MV-4-11 (cell line): Measurements from ENCODE around the gene BAIAP2L2.
A peak's percentile ranks its signal among the peaks of the same experiment; 100 is the strongest.
"Not testable (repeated sequence)": the region's sequence is repeated elsewhere in the genome, so short reads cannot be mapped to it uniquely, and the experiment has no call there.

Experiments used
- DNase-seq: peaks from one replicate; lab custom pipeline; 2025; lab: John Stamatoyannopoulos, UW

BAIAP2L2 gene

GRCh38 chr22:38127869-38128268 lies 17.4 kb upstream of the BAIAP2L2 start:
- DNase-seq = no peak

- DNase-seq = no peak
Observed at GRCh38 chr22:38126928-38127668, 16.6 kb upstream of the BAIAP2L2 start.

DNA sequence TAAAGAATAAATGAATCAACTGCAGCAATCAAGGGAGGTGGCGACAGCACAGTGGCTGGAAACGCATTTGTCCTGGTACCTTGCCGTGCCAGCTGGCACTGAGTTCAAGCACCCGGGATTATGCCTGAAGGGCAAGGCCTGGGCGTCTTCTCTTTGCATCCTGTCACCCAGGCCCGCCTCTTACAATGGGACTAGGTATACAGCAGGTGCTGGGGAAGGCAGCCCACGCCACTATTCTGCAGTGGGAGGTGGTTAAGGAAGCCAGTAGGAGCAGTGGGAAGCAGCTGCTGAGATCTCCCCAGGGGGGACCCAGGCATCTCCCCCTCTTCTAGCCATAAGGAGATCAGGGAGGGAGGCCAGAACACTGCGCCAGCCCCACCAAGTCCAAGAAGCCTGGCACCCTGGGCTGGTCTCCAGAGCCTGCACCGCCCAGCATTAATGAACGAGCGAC lies 15.3 kb upstream of the BAIAP2L2 start:
- no peak for DNase-seq

GRCh38 chr22:38125038-38125610 lies 14.6 kb upstream of the BAIAP2L2 start:
- DNase-seq = no peak

DNA sequence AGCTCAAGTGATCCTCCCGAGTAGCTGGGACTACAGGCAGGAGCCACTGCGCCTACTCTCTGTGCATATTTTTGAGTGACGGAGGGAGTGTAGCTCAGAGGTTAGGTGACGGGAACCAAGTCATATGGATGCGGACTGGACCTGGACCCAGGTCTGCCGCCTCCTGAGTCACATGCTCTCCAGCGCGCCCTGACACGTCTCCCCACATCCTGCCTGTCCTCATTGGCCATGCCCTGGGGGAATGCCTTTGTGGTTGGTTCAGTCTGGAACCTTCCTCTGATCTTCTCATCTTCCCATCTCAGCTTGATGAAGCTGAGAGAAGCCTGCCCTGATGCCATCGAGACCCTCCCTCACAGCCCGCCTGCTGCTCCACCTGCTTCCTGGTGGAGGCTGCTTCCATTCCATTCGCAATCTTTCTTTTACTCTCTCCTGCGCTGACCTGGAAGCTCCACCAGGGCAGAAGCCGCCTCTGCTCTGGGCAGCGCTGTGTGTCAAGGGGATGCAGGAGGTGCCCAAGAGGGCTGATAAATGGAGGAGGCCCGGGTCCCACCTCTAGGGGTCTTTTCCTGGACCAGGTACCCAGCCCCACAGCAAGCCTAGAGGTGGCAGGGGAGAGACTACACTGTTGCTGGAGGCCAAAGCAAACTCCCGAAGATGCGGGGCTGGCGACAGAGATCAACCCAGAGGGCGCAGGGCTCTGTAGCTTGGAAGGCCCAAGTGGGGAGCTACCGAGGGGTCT lies 13.9 kb upstream of the BAIAP2L2 start:
- DNase-seq = no peak

DNA sequence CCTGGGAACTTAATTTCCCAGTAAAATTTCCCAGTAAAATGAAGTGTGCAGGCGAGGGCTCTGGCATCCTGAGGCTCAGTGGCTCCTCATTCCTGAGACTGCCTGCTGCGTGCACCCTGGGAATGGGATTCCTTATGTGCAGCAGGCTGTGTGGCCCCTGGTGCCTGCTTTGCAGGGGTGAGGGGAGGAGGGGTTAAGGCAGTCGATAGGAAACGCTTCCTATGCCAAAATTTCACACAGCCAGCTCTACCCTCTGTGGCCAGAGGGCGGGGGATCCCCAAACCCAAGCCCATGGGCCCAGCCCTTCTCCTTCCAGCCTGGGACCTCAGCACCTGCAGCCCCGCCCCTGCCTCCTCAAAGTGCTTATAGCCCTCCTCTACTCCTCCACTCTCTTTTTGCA lies 12.1 kb upstream of the BAIAP2L2 start:
- no peak for DNase-seq

- no peak for DNase-seq
Observed at GRCh38 chr22:38120359-38121110, 10.1 kb upstream of the BAIAP2L2 start.

DNA sequence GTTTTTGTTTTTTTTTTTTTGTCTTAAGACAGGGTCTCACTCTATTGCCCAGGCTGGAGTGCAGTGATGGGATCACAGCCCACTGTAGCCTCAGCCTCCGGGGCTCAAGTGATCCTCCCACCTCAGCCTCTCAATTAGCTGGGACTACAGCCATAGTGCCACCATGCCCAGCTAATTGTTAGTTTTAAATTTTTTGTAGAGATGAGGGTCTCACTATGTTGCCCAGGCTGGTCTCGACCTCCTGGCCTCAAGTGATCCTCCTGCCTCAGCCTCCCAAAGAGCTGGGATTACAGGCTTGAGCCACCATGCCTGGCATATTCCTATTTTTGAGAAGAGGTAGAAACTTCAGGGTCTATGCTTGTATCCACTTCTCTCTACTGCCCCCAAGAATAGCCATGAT lies 8.3 kb upstream of the BAIAP2L2 start:
- not testable (repeated sequence) for DNase-seq

DNA sequence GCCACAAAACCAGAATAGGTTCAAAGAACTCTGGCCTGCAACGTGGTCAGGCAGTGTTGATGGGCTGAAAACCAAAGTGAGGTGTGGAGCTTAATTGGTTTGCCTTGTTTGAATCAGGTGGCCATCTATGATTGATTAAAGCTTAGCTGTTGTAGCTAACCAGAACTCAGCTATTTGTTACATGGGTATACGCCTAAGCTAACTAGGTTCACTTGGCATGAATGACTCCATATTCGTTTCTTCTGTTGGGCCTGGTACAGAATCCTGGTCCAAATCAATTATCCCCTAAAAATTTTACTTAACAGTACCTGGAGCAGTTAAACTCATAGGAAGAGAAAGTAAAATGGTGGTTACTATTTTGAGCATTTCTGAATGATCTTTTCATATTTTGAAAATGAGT lies 7.7 kb upstream of the BAIAP2L2 start:
- no peak for DNase-seq

- DNase-seq = not testable (repeated sequence)
Observed at GRCh38 chr22:38117556-38117955, 7.1 kb upstream of the BAIAP2L2 start.

DNA sequence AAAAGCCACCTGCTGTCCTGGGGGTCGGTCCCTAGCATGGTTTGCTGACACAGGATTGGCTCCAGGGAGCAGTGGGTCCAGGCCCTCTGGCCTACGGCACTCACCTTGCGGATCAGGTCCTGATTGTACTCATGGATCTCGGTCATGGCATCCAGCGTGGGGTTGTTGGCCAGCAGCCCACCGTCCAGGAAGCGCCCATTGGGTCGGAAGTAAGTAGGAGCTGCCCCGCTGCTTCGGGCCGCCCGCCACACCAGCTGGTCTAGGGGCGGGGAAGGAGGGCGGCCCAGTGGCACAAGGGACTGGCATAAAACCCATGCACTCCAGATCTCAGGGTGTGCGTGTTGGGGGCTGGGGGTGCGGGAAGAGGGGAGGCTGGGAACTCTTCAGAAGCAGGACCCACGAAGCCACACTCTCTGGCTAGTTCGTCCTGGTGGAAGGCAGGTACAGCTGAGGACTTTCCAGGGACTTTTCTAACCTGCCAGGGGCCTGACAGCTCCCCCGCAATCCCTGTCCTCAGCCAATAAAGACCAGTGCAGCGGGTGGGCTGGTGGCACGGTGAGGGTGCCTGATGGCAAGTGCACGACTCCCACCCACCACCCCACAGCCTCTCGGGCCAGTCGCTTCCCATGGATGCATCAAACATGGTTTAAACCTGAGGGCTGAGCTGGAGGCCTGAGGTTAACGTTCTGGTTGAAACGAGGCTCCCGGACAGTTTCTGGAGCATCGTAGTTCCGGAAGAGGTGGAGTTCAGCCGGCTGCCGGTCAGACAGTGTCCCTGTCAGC lies 5.1 kb upstream of the BAIAP2L2 start:
- no peak for DNase-seq

DNA sequence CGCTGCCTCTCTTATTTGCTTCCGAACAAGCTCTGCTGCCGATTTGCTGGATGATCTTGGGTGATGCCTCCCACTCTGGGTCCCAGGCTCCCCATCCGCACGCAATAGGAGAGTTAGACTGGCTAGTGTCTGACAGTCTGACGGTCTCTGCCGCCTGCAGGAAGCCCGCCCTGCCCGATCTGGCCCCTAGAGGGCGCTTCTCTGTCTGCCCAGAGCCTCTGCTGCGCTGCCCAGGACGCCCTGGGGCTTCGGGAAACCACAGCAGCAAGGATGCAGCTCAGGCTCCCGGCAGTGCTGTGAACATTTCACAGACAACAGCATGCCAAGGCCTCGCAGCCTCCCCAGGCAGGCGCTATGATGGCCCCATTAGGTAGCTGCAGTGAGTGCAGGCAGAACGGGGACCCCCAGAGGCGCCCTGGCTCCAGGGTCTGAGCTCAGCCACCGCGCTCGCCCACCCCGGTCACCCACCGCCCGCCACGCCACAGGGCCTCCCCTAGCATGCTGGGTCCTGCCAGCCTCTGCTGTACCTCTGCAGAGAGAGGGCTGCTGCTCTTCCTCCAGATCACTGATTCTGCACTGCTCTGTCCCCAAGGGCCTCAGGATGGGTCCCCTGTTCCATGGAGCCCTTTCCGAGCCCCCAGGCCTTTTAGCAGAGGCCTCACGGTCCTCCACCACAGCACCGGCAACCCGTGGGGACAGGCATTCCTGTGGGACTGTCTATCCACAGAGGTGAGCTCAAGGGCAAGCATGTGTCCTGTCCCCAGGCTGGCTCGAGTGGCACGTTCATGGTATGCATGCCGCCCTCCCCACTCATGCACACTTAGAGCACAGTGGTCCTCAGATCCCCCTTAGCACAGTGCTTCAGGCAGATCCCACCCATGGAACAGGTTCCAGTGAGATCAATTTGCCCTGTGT lies 4.3 kb upstream of the BAIAP2L2 start:
- peak; percentile 62 for DNase-seq

DNA sequence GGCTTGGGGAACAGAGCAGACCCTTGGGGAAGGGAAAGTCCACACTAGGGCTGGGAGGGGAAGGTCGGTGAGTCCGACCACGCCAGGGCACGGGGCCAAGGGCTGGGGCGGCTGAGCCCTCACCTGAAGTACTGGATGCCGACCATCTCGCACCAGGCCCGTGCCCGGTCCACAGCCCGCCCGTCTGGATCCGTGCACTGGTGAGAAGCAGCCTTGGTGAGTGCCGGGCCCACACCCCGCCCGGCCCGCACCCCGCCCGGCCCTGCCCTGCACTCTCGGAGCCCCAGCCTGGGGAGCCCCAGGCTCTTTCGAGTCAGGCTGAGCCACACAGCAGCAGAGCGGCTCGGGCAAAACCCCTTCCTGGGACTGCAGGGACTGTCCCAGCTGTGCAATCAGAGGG lies 1.9 kb upstream of the BAIAP2L2 start:
- DNase-seq = no peak

DNA sequence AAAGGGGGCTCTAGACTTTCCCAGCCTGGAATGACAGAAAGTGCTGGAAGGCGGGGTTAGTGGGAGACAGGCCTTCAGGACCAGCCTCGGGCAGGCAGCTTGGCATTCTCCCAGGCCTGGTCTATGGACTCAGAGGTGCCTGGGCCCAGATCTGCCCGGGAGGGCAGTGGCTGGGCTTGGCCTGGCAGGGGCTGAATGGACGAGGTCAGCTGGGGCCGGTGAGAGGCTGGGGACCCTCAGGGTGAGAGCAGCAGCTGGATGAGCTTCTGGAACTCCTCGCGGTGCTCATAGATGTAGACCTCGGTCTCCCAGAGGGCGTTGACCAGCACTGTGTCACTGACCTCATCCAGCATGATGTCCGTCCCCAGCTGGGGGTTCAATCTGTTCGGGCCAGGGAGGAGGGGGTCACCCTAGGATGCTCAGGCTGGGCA lies 1.5 kb upstream of the BAIAP2L2 start:
- no peak for DNase-seq

DNA sequence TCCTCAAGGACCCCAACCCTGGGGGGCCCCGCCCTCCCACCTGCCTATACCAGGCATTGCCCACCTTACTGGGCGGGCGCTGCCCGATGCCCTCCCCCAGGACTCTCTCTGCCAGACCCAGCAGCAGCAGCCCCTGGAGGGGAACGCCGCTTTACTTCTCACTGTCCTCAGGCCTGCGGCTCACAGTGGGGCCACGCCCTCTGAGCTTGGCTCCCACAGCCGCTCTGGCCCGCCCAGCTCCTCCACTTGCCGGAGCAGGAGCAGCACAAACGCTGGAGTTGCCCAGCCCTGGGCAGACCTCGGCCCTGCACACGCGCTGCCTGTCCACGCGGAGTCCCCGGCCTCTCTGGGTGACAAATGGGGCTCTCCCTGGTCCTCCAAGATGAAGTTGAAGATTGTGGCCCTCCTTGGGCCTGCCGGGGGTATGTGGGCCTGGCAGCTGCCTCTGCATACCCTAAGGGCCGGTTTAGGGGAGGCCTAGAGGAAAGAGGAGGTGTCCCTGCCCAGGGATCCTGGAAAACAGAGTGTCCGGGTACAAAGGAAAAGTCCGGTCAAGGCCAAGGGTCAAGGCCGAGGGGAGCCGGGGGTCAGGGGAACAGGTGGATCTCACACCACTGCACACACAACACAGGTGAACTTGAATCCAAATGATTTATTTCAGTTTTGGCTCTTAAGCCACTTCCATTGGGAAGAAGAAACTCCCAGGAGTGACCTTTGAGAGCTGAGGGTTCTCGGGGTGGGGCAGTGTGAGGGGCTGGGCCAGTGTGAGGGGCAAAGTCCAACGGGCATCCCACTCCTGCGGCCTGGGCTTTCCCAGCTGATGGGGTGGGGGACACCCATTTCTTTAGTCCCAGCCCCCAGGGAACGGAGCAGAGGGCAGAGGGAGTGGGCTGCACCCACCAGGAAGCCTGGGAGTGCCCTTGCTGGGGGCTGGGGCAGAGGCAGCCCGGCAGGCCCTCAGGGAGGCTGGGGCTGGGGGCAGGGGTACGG lies 674 bp upstream of the BAIAP2L2 start:
- no peak for DNase-seq

DNA sequence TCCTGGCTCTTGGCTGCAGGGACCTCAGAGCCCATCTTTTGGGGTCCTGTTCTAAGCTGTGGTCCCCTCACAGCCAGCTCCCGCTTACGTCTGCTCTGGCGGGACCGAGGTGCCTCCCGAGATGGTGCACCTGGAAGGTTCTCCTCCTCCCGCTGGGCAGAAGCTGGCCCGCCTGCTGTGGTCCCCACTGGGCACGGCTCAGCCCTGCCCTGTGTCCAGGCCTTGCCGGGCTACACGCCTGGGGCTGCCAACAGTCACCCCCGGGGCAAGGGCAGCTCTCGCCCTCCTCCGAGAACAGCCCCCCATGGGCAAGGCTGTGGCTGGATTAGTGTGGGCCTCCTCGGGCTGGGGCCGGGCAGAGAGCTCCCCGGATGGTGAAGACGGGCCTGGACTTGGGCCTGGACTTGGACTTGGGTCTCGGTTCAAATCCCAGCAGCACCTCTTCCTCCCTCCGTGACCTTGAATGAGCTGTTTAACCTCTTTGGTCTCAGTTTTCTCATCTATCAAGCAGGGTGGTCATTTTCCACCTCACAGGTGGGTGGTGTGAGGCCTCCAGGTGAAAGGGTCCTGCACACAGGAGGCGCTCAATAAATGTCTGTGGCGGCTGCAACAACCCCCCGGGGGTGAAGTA lies 998 bp downstream of the BAIAP2L2 start:
- no peak for DNase-seq

GRCh38 chr22:38108561-38109319 lies 1.7 kb downstream of the BAIAP2L2 start:
- DNase-seq = no peak
